ENCODE measurements around the gene GATA2. TPM values are rescaled to one million over a fixed set of nuclear protein-coding genes. Genes with fewer than 3 reads are reported as not detected.

The GATA2 gene
- polyA plus RNA-seq, 1 experiment, result 4.8 TPM

DNA sequence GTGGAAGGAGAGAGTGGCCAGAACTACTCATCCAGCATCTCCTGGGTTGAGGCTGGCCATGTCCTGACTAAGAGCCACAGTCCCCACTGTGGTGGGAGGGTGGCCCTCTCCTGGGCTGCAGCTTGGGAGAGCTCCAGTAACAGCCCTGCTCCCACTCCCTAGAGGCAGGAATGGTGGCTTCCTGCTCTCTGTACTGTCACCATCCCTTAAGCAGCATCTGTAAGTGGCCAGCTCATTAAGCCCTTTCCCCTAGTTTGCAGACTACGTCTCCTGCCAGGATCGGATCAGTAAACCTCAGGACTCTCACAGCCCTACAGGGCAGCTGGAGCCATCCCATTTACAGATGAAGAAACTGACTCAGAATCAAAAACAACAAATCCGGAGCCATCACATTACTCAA lies 56.8 kb downstream of the GATA2 start:
- TF ChIP-seq, protein P1, sequence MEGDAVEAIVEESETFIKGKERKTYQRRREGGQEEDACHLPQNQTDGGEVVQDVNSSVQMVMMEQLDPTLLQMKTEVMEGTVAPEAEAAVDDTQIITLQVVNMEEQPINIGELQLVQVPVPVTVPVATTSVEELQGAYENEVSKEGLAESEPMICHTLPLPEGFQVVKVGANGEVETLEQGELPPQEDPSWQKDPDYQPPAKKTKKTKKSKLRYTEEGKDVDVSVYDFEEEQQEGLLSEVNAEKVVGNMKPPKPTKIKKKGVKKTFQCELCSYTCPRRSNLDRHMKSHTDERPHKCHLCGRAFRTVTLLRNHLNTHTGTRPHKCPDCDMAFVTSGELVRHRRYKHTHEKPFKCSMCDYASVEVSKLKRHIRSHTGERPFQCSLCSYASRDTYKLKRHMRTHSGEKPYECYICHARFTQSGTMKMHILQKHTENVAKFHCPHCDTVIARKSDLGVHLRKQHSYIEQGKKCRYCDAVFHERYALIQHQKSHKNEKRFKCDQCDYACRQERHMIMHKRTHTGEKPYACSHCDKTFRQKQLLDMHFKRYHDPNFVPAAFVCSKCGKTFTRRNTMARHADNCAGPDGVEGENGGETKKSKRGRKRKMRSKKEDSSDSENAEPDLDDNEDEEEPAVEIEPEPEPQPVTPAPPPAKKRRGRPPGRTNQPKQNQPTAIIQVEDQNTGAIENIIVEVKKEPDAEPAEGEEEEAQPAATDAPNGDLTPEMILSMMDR (IDR thresholded peaks at IDR 0.05; ENCODE audit: low read depth, low read length), result 0 out of 2 replicates have a peak, but pooled peaks have one; percentile 5
- CTCF ChIA-PET, result no interaction called here
- Histone ChIP-seq H3K27ac (ENCODE audit: low read depth, low read length) (no peak overlapping the region), H3K27me3 (ENCODE audit: control insufficient read depth, insufficient read depth, low read length) (peaks cover 52% of the 10 kb centered on the region), H3K9me3 (ENCODE audit: control insufficient read depth, insufficient read depth, low read length) (0 out of 2 replicates have a peak, but pooled peaks cover 3% of the 10 kb centered on the region), H3K4me3 (ENCODE audit: low read depth, low read length) (no peak overlapping the region)
- no peak for DNase-seq (ENCODE audit: low read depth, low spot score)
- POLR2A ChIA-PET, result no interaction called here

DNA sequence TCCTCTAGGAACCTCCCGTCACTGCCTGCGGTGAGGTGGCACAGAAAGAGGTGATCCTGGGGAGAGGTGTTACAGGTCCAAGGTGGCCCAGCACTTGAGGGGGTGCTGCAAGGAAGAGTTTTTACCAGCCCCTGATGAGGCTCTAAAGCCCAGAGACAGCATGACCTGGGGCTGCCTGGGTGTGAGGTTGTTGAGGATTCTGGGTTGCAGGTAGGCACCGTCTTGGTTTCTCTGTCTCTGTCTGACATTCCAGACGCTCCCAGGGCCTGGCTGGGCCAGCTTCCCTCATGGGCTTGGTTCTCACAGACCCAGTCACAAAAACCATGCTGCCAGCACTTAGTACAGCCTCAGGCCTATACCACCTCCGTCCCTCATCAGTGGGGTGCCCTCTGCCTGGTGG lies 57.4 kb downstream of the GATA2 start:
- CTCF ChIA-PET, result no interaction called here
- Histone ChIP-seq H3K27me3 (ENCODE audit: control insufficient read depth, insufficient read depth, low read length) (peaks cover 55% of the 10 kb centered on the region), H3K9me3 (ENCODE audit: control insufficient read depth, insufficient read depth, low read length) (0 out of 2 replicates have a peak, but pooled peaks cover 3% of the 10 kb centered on the region), H3K4me3 (ENCODE audit: low read depth, low read length) (no peak overlapping the region), H3K27ac (ENCODE audit: low read depth, low read length) (no peak overlapping the region)
- TF ChIP-seq, protein P1 (IDR thresholded peaks at IDR 0.05; ENCODE audit: low read depth, low read length), result no peak
- no peak for DNase-seq (ENCODE audit: low read depth, low spot score)
- POLR2A ChIA-PET, result no interaction called here

DNA sequence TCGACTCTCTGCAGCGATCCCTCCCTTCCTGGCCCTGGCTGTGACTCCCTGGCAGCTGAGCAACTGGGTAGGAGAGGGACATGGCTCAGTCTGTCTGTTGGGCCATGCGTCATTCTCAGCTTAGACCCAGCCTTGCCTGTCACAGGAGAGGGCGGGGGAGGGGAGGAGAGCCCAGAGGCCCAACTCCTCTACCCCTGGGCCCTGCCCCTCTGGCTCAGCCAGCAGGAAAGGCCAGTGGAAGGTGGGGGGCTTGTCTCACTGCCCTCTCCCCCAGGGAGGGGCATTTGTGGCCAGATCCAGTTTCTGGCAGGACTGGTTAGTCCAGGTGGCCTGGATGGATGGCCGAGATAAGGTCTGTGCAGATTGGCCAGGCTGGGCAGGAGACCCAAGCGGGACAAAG lies 57.9 kb downstream of the GATA2 start:
- no peak overlapping the region for H3K4me3 ChIP-seq (ENCODE audit: low read depth, low read length)
- TF ChIP-seq, protein P1 (IDR thresholded peaks at IDR 0.05; ENCODE audit: low read depth, low read length), result no peak
- POLR2A ChIA-PET, result no interaction called here
- DNase-seq (ENCODE audit: low read depth, low spot score), result no peak
- H3K9me3 ChIP-seq (ENCODE audit: control insufficient read depth, insufficient read depth, low read length), result 0 out of 2 replicates have a peak, but pooled peaks cover 3% of the 10 kb centered on the region
- CTCF ChIA-PET, result interaction anchor here (1.5 kb wide), 1 partner anchor 174 kb away, joined by 4 read pairs; no protein-coding TSS in a partner anchor
- no peak overlapping the region for H3K27ac ChIP-seq (ENCODE audit: low read depth, low read length)
- H3K27me3 ChIP-seq (ENCODE audit: control insufficient read depth, insufficient read depth, low read length), result peaks cover 55% of the 10 kb centered on the region

DNA sequence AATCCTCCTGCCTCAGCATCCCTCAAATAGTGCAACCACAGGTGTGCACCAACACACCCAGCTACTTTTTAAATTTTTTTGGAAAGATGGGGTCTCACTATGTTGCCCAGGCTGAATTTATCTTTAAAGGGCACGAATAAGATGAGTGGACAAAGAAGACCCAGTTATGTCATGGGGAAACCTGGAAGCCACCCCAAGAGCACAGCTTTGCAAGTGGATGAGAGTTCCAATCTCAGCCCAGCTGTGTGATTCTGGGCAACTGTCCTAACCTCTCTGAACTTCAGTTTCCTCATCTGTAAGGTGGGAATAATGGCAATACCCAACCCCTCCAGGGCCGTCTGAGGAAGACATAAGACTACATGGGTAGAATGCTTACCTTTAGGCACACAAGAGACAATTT lies 58.5 kb downstream of the GATA2 start:
- no peak for DNase-seq (ENCODE audit: low read depth, low spot score)
- Histone ChIP-seq H3K9me3 (ENCODE audit: control insufficient read depth, insufficient read depth, low read length) (0 out of 2 replicates have a peak, but pooled peaks cover 3% of the 10 kb centered on the region), H3K4me3 (ENCODE audit: low read depth, low read length) (no peak overlapping the region), H3K27ac (ENCODE audit: low read depth, low read length) (no peak overlapping the region), H3K27me3 (ENCODE audit: control insufficient read depth, insufficient read depth, low read length) (peaks cover 49% of the 10 kb centered on the region)
- CTCF ChIA-PET, result interaction anchor here (0.8 to 1.5 kb wide), 2 partner anchors 63 to 174 kb away, joined by 4 read pairs; no protein-coding TSS in a partner anchor
- TF ChIP-seq, protein P1 (IDR thresholded peaks at IDR 0.05; ENCODE audit: low read depth, low read length), result no peak
- POLR2A ChIA-PET, result no interaction called here

DNA sequence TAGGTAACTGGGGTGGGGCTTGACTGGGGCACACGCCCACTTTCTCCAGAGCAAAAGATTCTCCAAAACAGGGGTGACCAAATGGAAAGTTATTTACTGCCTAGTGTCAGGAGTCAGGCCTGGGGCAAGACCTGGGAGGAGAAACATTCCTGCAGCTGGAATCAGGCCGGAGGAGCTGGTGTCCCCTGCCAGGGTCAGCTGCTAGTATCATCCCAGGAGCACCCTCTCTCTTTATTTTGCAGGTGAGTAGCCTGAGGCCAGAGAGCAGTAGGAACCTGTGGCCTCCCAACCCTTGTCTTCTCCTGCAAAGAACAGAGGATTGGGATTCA lies 59.2 kb downstream of the GATA2 start:
- H3K9me3 ChIP-seq (ENCODE audit: control insufficient read depth, insufficient read depth, low read length), result 0 out of 2 replicates have a peak, but pooled peaks cover 3% of the 10 kb centered on the region
- POLR2A ChIA-PET, result no interaction called here
- TF ChIP-seq, protein P1 (IDR thresholded peaks at IDR 0.05; ENCODE audit: low read depth, low read length), result no peak
- no peak overlapping the region for H3K4me3 ChIP-seq (ENCODE audit: low read depth, low read length)
- peaks cover 44% of the 10 kb centered on the region for H3K27me3 ChIP-seq (ENCODE audit: control insufficient read depth, insufficient read depth, low read length)
- CTCF ChIA-PET, result interaction anchor here (0.8 to 1.5 kb wide), 2 partner anchors 64 to 175 kb away, joined by 4 read pairs; no protein-coding TSS in a partner anchor
- H3K27ac ChIP-seq (ENCODE audit: low read depth, low read length), result no peak overlapping the region
- no peak for DNase-seq (ENCODE audit: low read depth, low spot score)
